CD4-positive, CD25-positive, alpha-beta regulatory T cell (primary cell): ENCODE data around the gene MAD2L1. TPM values are rescaled to one million over a fixed set of nuclear protein-coding genes. Genes with fewer than 3 reads are reported as not detected.

ENCODE experiments used
- ATAC-seq, 2 donors: fragments of 150-1000 bp; cut with Tn5 transposase; one replicate each; pipeline ENCODE4 v1.10.0; 2021; ENCODE audit warnings: low read depth in 2 of 2, moderate number of reproducible peaks in 2 of 2, moderate library complexity in 1 of 2
- DNase-seq, 3 donors: peaks; one replicate each; pipeline versions ENCODE4 v3.0.0 to v3.0.0-alpha.2; 2012 to 2022; ENCODE audit warnings: mixed read lengths in 1 of 3
- H3K27ac ChIP-seq: one replicate; pipeline ENCODE4 v1.7.0; 2013; ENCODE audit warnings: mild to moderate bottlenecking, low read length; ENCODE audit not compliant: insufficient read depth, poor library complexity, severe bottlenecking
- H3K27me3 ChIP-seq: one replicate; pipeline ENCODE4 v1.7.0; 2013; ENCODE audit warnings: low read length; ENCODE audit not compliant: control insufficient read depth, insufficient read depth
- H3K36me3 ChIP-seq: one replicate; pipeline ENCODE4 v1.7.0; 2013; ENCODE audit warnings: mild to moderate bottlenecking, low read length, moderate library complexity; ENCODE audit not compliant: control insufficient read depth, insufficient read depth
- H3K4me1 ChIP-seq: 2 replicates; pipeline ENCODE4 v1.7.0; 2013; ENCODE audit warnings: mild to moderate bottlenecking, low read length; ENCODE audit not compliant: insufficient read depth, control insufficient read depth, poor library complexity, severe bottlenecking
- H3K4me3 ChIP-seq: one replicate; pipeline ENCODE4 v1.7.0; 2013; ENCODE audit warnings: low read depth, mild to moderate bottlenecking, low read length, moderate library complexity
- H3K9me3 ChIP-seq, 2 experiments: 1 replicate in 1 of 2; 2 replicates in 1 of 2; pipeline ENCODE4 v1.7.0; 2013; ENCODE audit warnings: low read length in 2 of 2, mild to moderate bottlenecking in 1 of 2, moderate library complexity in 1 of 2; ENCODE audit not compliant: control insufficient read depth in 2 of 2
- H3K27ac Mint-ChIP-seq, 3 donors: one replicate each; pipeline ENCODE4 v1.8.0; 2020 to 2022; ENCODE audit warnings: mild to moderate bottlenecking in 3 of 3, mixed read lengths in 3 of 3, moderate library complexity in 2 of 3
- H3K27me3 Mint-ChIP-seq: one replicate; pipeline ENCODE4 v1.8.0; 2022; ENCODE audit warnings: mild to moderate bottlenecking, mixed read lengths
- H3K36me3 Mint-ChIP-seq: one replicate; pipeline ENCODE4 v1.8.0; 2020; ENCODE audit warnings: mixed read lengths
- H3K4me1 Mint-ChIP-seq, 4 donors: one replicate each; pipeline ENCODE4 v1.8.0; 2020 to 2022; ENCODE audit warnings: mixed read lengths in 4 of 4, mild to moderate bottlenecking in 1 of 4
- H3K4me3 Mint-ChIP-seq, 4 donors: one replicate each; pipeline ENCODE4 v1.8.0; 2020 to 2022; ENCODE audit warnings: mild to moderate bottlenecking in 4 of 4, mixed read lengths in 4 of 4, moderate library complexity in 3 of 4
- H3K9me3 Mint-ChIP-seq, 7 donors: one replicate each; pipeline ENCODE4 v1.8.0; 2020 to 2022; ENCODE audit warnings: mixed read lengths in 7 of 7, mild to moderate bottlenecking in 3 of 7, moderate library complexity in 2 of 7
- polyA plus RNA-seq, 4 donors: library from polyadenylated mRNA; unstranded; fragments of 300-500 nt; fragmentation: Illumina TruSeq; gene quantifications; one replicate each; pipeline ENCODE4 v1.2.3, GENCODE V29; 2021
- total RNA-seq: library from RNA; stranded (reverse); gene quantifications from one replicate; pipeline ENCODE4 v1.2.3, GENCODE V29; 2022

Gene MAD2L1
- total and polyA plus RNA-seq, 5 donors from 2014 or later = 6.3 to 16.5 (median 15.5) TPM

DNA sequence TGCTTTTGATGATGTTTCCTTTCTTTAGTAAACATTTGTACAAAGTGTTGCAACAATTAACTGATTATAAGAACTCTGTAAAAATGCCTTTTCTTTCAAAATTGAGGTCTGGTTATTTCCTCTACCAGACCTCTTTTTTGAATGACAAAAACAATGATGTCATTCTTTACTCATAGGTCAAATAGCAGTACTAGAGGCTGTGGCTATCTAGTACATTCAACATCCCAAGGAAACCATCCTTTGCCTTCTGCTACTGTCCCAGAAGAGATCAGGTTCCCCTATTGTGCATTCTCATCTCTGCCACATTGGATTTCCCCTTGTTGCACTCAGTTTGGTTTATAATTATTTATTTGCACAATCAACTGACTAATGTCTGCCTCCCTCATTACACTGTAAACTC is 19.1 kb upstream of the MAD2L1 start:
- no peaks in the 10 kb centered on the region for H3K4me1 ChIP-seq
- no peak overlapping the region for H3K4me3 ChIP-seq
- Mint-ChIP-seq H3K4me3 (no peak overlapping the region), H3K36me3 (no peaks in the 10 kb centered on the region), H3K4me1 (no peaks in the 10 kb centered on the region), H3K9me3 (peaks cover 0 to 14% (median 1%) of the 10 kb centered on the region in 7 donors), H3K27me3 (peaks cover 9% of the 10 kb centered on the region), H3K27ac (no peak overlapping the region)
- no peak overlapping the region for H3K27ac ChIP-seq
- ATAC-seq (no peak), DNase-seq (no peak)
- H3K9me3 ChIP-seq = no peaks in the 10 kb centered on the region
- no peaks in the 10 kb centered on the region for H3K27me3 ChIP-seq
- H3K36me3 ChIP-seq = no peaks in the 10 kb centered on the region

DNA sequence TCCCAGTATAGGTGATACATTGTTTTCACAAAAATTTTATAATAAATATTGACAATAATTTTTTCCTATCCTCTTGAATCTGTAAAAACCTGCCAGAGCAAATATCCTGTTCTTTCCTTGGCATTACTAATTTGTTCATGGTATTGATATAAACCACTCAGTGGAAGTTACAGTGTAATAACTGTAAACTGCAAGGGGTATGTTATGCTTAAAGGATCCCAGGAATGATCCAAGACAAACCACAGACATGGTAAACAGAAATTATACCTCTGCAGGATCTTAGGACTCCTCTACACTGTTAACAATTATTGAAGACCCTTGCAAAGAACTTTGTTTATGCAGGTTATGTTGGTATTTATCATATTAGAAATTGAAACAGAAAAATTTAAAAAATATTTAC is 17.7 kb upstream of the MAD2L1 start:
- Mint-ChIP-seq H3K4me1 (no peaks in the 10 kb centered on the region), H3K4me3 (no peak overlapping the region), H3K27me3 (peaks cover 9% of the 10 kb centered on the region), H3K36me3 (no peaks in the 10 kb centered on the region), H3K27ac (no peak overlapping the region), H3K9me3 (peaks cover 0 to 14% (median 1%) of the 10 kb centered on the region in 7 donors)
- Histone ChIP-seq H3K27ac (no peak overlapping the region), H3K27me3 (no peaks in the 10 kb centered on the region), H3K36me3 (no peaks in the 10 kb centered on the region), H3K4me3 (no peak overlapping the region), H3K4me1 (no peaks in the 10 kb centered on the region), H3K9me3 (no peaks in the 10 kb centered on the region)
- no peak for ATAC-seq
- DNase-seq = no peak

- Mint-ChIP-seq H3K27ac (no peak overlapping the region), H3K36me3 (no peaks in the 10 kb centered on the region)
- no peak overlapping the region for H3K27ac ChIP-seq
Measured at GRCh38 chr4:120083152-120083551, 16.5 kb upstream of the MAD2L1 start.

DNA sequence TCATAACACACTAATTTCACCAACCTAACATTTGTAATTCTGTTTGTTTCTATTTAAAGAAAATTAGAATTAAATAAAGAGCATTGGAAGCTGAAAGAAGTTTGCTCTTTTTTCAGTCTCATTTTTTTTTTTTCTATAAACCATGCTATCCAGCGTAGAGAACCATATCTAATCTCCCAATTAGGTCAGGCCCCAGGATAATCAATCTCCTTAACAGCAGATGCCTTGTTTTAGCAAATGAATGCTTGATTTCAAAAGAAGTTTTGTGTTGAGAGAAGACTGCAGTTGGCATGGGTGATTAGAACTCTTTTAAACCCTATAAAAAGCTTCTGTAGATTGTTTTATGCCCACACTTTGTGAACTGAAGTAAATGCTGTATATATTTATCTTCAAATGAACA is 15.6 kb upstream of the MAD2L1 start:
- Mint-ChIP-seq H3K9me3 (peaks cover 0 to 1% (median 0%) of the 10 kb centered on the region in 7 donors), H3K4me3 (no peak overlapping the region), H3K27me3 (peaks cover 9% of the 10 kb centered on the region), H3K36me3 (no peaks in the 10 kb centered on the region), H3K27ac (no peak overlapping the region), H3K4me1 (no peaks in the 10 kb centered on the region)
- H3K36me3 ChIP-seq = no peaks in the 10 kb centered on the region
- H3K9me3 ChIP-seq = no peaks in the 10 kb centered on the region
- no peak overlapping the region for H3K4me3 ChIP-seq
- ATAC-seq (no peak), DNase-seq (no peak)
- H3K4me1 ChIP-seq = no peaks in the 10 kb centered on the region
- no peaks in the 10 kb centered on the region for H3K27me3 ChIP-seq
- H3K27ac ChIP-seq = no peak overlapping the region

More at GRCh38 chr4:120083152-120083551, 16.5 kb upstream of the MAD2L1 start:
- no peak for DNase-seq
- no peak for ATAC-seq
- Histone ChIP-seq H3K9me3 (no peaks in the 10 kb centered on the region), H3K27me3 (no peaks in the 10 kb centered on the region), H3K4me1 (no peaks in the 10 kb centered on the region), H3K36me3 (no peaks in the 10 kb centered on the region), H3K4me3 (no peak overlapping the region)
- H3K4me1 Mint-ChIP-seq = no peaks in the 10 kb centered on the region
- peaks cover 9% of the 10 kb centered on the region for H3K27me3 Mint-ChIP-seq
- peaks cover 0 to 6% (median 0%) of the 10 kb centered on the region in 7 donors for H3K9me3 Mint-ChIP-seq
- no peak overlapping the region for H3K4me3 Mint-ChIP-seq

- H3K9me3 Mint-ChIP-seq = peaks cover 0 to 1% (median 0%) of the 10 kb centered on the region in 7 donors
- ATAC-seq (no peak), DNase-seq (no peak)
- Histone ChIP-seq H3K36me3 (no peaks in the 10 kb centered on the region), H3K4me1 (no peaks in the 10 kb centered on the region), H3K27ac (no peak overlapping the region), H3K9me3 (no peaks in the 10 kb centered on the region), H3K4me3 (no peak overlapping the region), H3K27me3 (no peaks in the 10 kb centered on the region)
- no peak overlapping the region for H3K27ac Mint-ChIP-seq
- H3K36me3 Mint-ChIP-seq = no peaks in the 10 kb centered on the region
- no peaks in the 10 kb centered on the region for H3K4me1 Mint-ChIP-seq
- peaks cover 7% of the 10 kb centered on the region for H3K27me3 Mint-ChIP-seq
- H3K4me3 Mint-ChIP-seq = no peak overlapping the region
Measured at GRCh38 chr4:120081726-120082125, 15.1 kb upstream of the MAD2L1 start.

DNA sequence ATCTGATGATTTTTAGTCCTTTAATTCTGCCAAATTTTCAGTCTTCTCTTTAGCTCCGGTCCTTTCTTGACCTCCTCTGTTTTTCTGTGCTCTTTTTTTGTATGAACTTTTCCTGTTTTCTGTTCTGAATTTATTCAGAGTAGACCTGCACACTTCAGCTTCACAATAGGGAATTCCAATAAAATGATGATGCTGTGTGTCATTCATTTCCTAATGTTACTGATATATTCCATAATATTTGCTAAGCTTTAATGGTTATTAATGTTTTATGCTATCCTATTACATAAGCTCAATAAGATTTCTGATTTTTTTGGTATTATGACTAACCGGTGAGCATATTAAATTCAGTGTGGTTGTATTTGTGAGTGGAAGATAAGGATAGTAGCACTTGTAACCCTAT is 13.9 kb upstream of the MAD2L1 start:
- Mint-ChIP-seq H3K4me3 (no peak overlapping the region), H3K4me1 (no peaks in the 10 kb centered on the region), H3K27ac (no peak overlapping the region), H3K27me3 (no peaks in the 10 kb centered on the region), H3K36me3 (peaks cover 4% of the 10 kb centered on the region), H3K9me3 (no peaks in the 10 kb centered on the region)
- Histone ChIP-seq H3K9me3 (no peaks in the 10 kb centered on the region), H3K36me3 (no peaks in the 10 kb centered on the region), H3K4me3 (no peak overlapping the region), H3K27me3 (no peaks in the 10 kb centered on the region), H3K27ac (no peak overlapping the region), H3K4me1 (no peaks in the 10 kb centered on the region)
- ATAC-seq = no peak
- no peak for DNase-seq

DNA sequence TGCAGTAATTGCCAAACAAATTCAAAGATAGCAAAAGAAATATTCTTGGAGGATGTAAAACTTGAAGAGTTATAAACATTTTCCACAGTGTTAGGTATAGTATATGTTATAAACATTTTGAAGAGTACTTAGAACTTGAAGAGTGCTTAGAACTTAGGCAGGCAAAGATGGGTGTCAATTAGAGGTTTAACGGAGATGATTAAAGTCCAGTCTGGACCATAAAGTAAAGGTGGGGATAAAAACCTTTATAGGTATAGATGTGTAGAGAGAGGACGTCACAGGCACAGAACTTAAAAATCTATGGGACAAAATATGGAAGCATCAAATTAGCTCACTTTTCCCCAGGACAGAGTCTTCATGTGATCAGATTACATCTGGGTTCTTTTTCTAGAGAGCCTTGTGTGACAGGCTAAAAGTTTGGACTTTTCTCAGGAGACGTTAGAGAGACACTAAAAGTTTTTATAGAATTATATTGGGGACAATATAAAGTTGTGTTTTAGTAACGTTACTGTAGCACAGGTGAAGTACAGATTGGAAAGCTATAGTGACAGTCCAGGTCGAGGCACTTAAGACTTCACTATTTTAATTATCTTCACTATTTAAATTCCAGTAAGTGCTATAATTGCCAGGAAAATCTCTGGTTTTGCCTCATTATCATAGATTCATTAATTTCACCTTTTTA is 13.3 kb upstream of the MAD2L1 start:
- H3K4me3 ChIP-seq = no peak overlapping the region
- no peaks in the 10 kb centered on the region for H3K4me1 Mint-ChIP-seq
- H3K27me3 ChIP-seq = no peaks in the 10 kb centered on the region
- no peak overlapping the region for H3K27ac ChIP-seq
- no peaks in the 10 kb centered on the region for H3K27me3 Mint-ChIP-seq
- no peak overlapping the region for H3K4me3 Mint-ChIP-seq
- H3K9me3 ChIP-seq = no peaks in the 10 kb centered on the region
- H3K4me1 ChIP-seq = no peaks in the 10 kb centered on the region
- H3K36me3 Mint-ChIP-seq = peaks cover 4% of the 10 kb centered on the region
- DNase-seq (no peak), ATAC-seq (no peak)
- H3K36me3 ChIP-seq = no peaks in the 10 kb centered on the region
- H3K27ac Mint-ChIP-seq = no peak overlapping the region
- H3K9me3 Mint-ChIP-seq = no peaks in the 10 kb centered on the region

DNA sequence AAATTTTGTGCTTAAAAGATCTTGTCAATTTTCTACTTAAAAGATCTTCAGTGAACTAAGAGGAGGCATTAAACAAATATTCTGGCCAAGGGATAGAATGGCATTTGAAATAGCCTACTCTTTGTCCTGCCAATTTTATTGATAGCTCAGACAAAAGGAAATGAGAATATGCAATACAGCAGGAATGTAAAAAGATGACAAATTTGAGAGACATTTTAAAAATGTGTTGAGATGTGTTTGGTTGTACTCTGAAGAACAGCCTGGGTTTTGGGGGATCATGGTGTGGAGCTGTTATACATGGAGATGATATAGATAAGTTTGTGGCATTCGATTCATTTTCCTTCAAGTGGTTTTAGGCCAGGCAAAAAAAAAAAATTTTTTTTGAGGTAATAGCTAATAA is 11.6 kb upstream of the MAD2L1 start:
- no peaks in the 10 kb centered on the region for H3K9me3 ChIP-seq
- no peak overlapping the region for H3K27ac Mint-ChIP-seq
- no peaks in the 10 kb centered on the region for H3K36me3 ChIP-seq
- peaks cover 4% of the 10 kb centered on the region for H3K36me3 Mint-ChIP-seq
- H3K4me3 ChIP-seq = no peak overlapping the region
- H3K27ac ChIP-seq = no peak overlapping the region
- no peaks in the 10 kb centered on the region for H3K9me3 Mint-ChIP-seq
- H3K4me1 ChIP-seq = no peaks in the 10 kb centered on the region
- H3K4me1 Mint-ChIP-seq = no peaks in the 10 kb centered on the region
- peak overlapping the region in 1 of 4 donors; percentile 8 for H3K4me3 Mint-ChIP-seq
- no peaks in the 10 kb centered on the region for H3K27me3 Mint-ChIP-seq
- DNase-seq (no peak), ATAC-seq (no peak)
- H3K27me3 ChIP-seq = peaks cover 1% of the 10 kb centered on the region
